T-helper 2 cell treated with Interferon-gamma antibody and Interleukin-4, amounts not matched to agents 100 ng/mL and 5 ng/mL, for 36 hours (primary cell): ENCODE data around the gene RPP14. TPM values are rescaled to one million over a fixed set of nuclear protein-coding genes. Genes with fewer than 3 reads are reported as not detected.
"Not testable (repeated sequence)": the region's sequence is repeated elsewhere in the genome, so short reads cannot be mapped to it uniquely, and the experiment has no call there.

Source experiments
- intact Hi-C: fragments of 100-400 bp; cut with micrococcal nuclease; formaldehyde crosslinking; loops from one replicate; pipeline ENCODE4 v1.15.1; 2023
- total RNA-seq: library from RNA; stranded (reverse); gene quantifications from 2 replicates; pipeline ENCODE4 v1.2.3, GENCODE V29; 2022

The RPP14 gene
- total RNA-seq: 16.9 and 18.2 TPM in 2 replicates

DNA sequence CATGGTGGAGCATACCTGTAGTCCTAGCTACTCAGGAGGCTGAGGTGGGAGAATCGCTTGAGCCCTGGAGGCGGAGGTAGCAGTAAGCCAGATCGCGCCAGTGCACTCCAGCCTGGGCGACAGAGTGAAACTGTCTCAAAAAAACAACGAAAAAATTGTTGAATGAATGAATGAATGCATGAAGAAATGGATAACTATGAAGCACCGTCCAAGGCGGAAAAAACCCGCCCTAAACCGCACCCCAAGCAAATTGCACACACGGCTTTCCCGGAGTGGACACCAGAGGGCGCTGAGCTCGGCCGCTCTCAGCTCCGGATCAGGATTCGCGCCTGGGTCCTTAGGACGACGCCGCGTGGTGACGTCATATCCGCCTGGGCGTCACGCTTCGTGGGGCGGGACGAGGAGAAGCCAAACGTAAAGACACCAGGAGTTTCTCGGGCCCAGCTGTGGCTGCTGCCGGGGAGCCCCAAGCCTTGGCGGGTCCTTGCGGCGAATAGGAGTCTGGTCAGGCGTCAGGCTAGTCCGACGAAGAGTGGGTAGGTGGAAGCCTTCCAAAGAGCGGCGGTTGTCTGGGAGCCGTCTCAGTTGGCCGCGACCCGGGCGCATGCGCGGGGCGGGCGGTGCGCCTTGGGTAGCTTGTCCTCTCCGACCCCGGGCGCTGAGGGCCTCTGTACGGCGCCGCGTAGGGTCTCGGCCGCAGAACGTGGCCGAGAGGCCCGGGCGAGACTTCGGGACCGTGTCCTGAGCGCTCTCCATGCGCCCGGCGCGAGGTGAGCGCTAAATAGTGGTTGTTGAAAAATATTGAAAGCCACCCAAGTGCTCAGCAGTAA lies at the start of gene RPP14, which contains the start of gene HTD2:
Gene RPP14 (plus strand): TSS at position 364 of the 830 bp plus-strand sequence. CDS start 4,085 bp downstream, outside the sequence.
Gene HTD2 (plus strand): TSS at position 639 of the 830 bp plus-strand sequence. CDS start 11,094 bp downstream, outside the sequence.
- intact Hi-C loops: loop anchor here (1.0 to 5.0 kb wide), 12 partner anchors 26 to 746 kb away; partner anchors contain the start of genes ABHD6, ARF4, CFAP20DC and FLNB

DNA sequence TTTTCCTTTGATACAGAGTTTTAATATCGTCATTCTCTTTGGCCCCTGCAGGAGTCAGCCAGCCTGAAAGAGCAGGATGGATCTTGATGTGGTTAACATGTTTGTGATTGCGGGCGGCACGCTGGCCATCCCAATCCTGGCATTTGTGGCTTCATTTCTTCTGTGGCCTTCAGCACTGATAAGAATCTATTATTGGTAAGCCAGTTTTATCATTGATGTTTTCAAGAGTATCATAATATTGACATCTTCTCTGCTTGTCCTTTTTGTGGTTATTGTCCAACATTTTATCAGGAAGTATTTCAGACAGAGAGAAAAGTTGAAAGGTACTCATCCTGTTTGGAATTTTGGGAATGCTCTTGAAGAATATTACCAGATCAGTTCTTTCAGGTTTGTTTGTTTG lies 49.5 kb upstream of the RPP14 start:
- intact Hi-C loops: no loop called here

DNA sequence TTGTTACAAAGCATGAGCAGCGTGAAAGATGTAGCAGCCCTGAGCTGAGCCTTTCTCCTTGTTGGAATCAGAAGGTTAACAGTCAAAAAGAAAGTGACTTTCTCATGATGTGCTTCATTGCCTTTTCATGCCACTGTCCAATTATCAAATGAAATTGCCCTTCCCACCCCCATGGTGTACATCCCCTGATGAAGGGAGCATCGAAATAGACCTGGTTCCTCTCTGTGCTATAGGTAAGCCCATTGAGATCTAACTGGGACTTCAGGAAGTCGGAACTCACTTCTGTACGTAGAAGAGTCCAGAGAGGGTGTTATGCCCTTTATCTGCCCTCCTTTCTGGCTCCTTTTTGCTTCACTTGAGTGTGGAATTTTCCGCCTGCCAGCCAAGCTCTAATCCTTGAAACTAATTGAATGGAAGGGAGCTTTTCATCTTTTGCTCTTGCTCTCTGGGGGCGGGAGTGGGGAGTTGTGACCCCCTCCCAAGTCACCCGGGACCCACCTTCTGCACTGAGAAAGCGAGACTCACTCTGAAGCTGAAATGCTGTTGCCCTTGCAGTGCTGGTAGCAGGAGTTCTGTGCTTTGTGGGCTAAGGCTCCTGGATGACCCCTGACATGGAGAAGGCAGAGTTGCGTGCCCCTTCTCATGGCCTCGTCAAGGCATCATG lies 47.5 kb upstream of the RPP14 start:
- intact Hi-C loops: no loop called here

DNA sequence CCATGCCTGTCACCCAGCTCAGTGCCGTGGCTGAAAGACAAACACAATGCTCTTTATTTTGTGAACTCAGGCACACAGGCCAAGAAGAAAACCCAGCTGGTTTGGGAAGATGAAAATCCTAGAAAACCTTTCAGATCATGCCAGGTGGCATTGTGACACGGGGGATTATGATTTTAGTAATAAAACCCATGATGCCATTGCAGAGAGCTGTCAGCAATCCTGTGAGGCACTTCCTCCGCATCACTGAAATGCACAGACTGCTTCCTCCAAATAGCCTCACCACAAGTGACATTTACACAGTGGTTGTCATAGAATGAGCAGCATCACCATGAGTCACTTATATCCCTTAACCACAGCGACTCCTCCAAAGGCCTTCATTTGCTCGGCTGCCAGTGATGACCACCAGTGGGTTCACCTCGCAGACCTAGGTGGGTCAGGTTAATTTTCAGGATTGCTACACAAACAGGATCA lies 45.7 kb upstream of the RPP14 start:
- intact Hi-C loops: no loop called here

DNA sequence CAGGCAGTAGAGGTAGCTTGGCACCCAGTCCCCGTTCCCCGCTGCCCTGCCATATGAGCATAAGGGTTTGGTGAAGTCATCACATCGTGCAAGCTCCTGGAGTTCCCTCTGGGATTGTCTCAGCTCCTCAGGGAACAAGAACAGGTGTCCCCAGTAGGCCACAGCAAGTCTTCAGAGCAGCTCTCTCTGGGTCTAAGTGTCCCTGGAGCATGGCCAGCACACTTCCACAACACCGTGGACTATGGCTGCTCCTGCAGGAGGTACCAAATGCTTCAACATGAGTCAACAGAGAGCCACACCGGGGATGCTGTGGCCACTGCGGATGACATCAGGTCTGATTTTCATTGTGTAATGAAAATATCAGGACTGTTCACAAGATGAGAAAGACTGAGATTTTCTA lies 45.3 kb upstream of the RPP14 start:
- intact Hi-C loops: no loop called here

DNA sequence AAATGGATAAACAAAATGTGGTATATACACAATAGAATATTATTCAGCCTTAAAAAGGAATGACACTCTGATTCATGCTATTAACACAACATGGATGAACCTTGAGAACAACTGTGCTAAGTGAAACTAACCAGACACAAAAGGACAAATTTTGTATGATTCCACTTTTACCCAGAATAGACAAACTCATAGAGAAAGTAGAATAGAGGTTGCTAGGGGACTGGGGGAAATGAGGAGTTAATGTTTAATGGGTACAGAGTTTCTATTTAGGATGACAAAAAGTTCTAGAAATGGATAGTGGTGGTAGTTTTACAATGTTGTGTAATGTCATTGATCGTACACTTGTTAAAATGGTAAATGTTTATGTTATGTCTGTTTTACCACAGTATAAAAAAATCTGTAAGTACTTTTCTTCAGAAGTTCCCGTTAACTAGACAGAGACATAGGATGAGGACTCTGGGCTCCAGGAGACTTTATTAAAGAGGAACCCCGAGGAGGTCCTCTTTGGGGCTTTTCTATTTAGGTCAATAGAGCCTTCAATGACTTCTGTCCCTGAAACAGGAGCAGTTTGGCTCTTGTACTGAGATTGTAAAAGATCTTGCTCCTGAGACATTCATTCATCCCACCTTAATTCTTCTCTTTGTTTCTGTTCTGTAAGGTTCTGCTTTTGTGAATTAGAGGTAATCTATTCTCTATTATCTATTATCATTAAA lies 43.9 kb upstream of the RPP14 start:
- intact Hi-C loops: no loop called here

DNA sequence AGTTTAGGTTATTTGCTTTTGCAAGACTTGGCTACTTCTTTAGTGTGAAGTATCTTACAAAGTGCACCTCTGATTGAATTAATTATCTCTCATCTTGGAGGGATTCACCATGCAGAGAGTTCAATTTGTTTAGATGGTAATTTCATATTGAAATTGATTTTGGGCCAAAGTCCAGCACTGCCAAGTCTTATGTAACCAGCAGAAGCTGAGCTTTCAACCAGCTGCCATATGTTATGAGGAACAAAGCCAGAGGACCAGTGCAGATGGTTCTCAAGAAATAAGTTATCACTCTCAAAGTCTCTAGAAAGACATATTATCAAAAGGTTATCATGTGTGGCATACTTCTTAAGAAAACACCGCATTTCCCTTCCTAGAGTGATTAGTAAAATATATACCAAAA lies 39.5 kb upstream of the RPP14 start:
- intact Hi-C loops: no loop called here

DNA sequence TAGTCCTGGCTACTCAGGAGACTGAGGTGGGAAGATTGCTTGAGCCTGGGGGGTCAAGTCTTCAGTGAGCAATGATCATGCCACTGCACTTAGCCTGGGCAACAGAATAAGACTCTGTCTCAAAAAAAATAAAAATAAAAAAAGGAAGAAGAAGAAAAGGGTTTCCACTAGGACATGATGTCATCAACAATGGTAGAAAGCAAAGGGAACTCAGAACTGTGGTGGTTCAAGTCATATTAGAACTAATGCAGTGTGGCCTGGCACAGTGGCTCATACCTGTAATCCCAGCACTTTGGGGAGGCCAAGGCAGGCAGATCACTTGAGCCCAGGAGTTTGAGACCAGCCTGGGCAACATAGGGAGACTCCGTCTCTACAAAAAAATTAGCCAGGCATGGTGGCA lies 38.5 kb upstream of the RPP14 start:
- intact Hi-C loops: not testable (repeated sequence)

DNA sequence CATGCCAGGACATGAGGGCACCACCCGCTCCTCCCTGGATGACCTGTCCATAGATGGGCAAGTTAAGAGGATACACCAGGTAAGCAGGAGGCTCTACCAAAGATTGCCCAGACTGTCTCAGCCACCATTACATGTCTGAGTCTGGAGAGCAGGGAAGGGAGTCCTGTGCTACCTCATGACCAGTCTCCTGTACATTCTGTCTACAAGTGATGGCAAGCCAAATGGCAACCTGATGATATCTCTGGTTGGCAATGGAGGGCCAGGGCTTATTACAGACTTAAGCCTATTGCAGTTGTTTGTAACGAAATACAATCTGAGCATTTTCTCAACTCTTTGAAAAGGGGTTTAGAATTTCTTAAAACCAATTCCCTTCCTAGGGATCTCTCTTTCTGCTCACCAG lies 36.7 kb upstream of the RPP14 start:
- intact Hi-C loops: no loop called here

DNA sequence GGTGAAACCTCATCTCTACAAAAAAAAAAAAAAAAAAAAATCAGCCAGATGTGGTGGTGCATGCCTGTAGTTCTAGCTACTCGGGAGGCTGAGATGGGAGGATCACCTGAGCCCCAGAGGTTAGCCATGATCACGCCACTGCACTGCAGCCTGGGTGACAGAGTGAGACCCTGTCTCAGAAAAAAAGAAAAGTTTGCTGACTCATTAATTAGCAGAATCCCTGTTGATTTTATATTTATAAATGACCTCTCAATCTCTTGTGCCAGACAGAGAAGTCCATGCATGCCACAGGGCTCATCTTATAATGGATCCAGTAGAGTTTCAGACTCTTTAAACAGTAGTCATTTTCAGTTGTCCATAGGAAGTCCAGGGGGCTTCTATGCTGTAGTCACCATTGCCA lies 35.6 kb upstream of the RPP14 start:
- intact Hi-C loops: no loop called here

DNA sequence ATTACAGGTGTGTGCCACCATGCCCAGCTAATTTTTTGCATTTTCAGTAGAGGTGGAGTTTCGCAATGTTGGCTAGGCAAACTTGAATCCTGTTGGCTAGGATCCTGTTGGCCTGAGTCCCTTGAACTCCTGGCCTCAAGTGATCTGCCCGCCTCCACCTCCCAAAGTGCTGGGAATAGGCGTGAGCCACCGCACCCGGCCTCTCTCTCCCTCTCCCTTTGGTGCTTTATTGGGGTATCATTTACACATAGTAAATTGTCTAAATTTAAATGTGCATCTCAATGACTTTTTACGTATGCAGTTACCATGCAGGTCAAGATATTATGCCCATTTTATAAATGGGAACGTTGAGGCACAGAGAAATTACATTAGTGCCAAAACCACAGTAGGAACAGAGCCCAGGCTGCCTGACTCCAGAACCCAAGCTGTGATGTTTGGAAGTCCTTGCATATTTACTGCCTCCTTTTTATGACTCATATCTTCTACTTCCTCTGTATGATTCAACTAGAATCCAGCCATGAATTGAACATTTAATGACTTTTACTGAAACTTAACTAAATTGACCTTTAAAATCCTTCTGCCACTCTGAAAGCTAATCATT lies 34.0 kb upstream of the RPP14 start:
- intact Hi-C loops: no loop called here

DNA sequence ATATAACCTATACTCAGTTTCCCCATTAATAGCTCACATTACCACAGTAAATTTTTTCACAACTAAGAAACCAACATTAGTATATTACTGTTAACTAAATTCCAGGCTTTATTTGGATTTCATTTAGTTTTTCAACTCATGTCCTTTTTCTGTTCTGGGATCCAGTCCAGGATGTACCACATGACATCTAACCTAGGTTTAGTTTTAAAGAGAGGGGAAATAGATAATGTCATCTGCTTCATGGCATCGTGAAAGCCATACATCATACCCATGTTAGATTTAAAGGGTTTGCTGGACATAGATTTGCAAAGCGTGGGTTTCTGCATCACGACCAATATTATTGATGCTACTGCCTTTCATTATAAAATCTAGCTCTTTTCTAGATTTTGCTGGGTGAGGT lies 33.2 kb upstream of the RPP14 start:
- intact Hi-C loops: no loop called here

DNA sequence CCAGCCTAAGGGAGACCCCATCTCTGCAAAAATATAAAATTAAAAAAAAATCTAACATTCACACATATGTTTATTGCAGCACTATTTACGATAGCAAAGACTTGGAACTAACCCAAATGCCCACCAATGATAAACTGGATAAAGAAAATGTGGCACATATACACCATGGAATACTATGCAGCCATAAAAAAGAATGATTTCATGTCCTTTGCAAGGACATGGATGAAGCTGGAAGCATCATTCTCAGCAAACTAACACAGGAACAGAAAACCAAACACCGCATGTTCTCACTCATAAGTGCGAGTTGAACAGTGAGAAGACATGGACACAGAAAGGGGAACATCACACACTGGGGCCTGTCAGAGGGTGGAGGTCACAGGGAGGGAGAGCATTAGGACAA lies 32.7 kb upstream of the RPP14 start:
- intact Hi-C loops: not testable (repeated sequence)

DNA sequence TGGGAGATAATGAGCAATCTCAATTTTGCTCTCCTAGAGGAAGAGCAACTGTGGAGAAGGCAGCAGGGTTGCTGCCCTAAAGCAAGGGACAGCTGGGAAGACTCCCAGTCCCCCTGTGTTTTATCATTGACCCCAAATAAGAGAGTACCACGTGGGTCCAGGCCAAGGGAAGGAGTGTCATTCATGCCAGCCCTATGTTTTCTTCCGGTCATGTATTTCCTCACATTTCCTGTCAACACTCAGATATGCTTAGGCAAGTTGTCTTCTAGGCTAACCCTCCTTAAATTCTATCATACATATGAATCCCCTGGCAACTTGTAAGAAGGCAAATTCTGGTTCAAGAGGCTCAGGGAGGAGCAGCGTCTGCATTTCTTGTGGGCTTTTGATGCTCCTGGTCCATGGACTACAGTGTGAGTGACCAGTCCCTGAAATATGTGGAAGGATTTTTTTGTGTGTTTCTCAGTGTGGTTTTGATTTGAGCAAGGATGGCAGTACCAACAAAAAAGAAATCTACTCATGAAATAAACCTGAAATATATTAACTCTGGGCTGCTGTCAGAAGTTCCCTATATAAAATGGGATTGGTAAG lies 31.9 kb upstream of the RPP14 start:
- intact Hi-C loops: no loop called here

DNA sequence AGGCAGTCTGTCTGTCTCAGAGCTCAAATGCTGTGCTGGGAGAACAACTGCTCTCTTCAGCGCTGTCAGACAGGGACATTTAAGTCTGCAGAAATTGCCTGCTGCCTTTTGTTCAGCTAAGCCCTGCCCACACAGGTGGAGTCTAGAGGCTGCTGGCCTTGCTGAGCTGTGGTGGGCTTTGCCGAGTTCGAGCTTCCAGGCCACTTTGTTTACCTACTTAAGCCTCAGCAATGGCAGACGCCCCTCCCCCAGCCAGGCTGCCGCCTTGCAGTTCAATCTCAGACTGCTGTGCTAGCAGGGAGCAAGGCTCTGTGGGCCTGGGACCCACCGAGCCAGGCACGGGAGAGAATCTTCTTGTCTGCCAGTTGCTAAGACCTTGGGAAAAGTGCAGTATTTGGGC lies 25.0 kb upstream of the RPP14 start:
- intact Hi-C loops: no loop called here

DNA sequence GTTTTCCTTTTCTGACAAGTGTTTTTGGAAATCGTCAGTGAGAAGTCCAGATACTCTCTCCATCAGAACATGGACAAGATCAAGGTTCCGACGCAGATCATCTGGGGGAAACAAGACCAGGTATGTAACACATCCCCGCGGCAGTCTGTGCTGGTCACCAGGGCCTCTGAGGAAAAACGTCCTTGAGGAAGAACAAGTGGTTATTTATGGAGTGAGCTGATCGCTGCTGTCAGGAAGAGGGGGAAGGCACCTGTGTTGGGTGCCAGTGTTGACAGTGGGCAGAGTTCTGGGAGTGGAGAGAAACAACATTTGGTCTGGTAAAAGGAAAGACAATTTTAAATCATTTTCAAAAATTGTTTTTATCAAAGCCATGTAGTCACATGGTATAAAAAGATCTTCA lies 20.7 kb upstream of the RPP14 start:
- intact Hi-C loops: no loop called here

DNA sequence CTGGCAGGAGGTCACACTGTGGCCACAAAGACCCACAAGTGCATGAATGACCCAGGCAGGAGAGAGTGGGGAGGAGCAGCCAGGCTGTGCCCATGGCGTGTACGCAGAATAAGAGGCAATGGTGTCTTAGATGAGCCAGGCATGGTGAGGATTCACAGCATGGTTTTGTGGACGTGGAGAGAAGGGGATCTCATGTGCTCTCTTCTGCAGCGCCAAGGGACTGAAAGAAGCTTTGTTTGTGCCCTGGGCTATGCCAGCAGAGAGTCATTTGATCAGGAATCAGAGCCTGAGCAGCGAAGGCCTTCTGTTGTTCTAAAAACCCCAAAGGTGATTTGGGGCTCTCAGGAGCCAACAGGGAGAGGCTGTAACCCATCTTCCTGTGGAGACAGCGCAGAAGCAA lies 18.7 kb upstream of the RPP14 start:
- intact Hi-C loops: no loop called here

DNA sequence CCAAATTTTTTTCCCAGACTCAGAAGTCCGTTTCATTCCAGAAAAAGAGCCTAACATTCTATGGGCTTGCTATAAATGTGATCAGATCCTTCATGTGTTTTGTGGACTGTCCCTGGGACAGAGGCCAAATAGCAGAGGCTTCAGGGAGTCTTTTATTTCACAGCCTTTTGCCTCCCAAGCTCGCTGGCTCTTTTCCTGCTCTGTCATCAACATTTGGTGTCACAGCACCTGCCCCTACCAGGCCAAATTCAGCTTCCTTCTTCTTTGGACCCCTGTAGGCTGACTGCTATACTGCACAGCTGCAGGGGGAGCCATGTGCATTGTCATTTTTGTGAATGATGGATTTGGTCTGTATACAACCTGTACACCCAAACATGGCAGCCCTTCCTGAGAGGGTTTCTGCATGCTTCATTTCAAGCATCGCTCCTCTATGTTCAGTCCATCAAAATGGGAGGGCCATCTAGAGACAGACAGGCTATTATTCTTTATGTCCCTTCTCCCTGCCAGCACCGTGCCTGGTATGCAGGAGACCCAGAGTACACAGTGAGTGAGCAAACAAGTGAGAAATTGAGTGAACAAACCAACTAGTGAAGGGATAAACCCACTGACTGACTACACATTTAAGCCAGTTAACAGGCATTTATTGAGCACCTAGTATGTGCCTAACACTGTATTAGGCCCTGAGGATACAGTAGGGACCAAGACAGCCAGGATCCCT lies 17.9 kb upstream of the RPP14 start:
- intact Hi-C loops: no loop called here

DNA sequence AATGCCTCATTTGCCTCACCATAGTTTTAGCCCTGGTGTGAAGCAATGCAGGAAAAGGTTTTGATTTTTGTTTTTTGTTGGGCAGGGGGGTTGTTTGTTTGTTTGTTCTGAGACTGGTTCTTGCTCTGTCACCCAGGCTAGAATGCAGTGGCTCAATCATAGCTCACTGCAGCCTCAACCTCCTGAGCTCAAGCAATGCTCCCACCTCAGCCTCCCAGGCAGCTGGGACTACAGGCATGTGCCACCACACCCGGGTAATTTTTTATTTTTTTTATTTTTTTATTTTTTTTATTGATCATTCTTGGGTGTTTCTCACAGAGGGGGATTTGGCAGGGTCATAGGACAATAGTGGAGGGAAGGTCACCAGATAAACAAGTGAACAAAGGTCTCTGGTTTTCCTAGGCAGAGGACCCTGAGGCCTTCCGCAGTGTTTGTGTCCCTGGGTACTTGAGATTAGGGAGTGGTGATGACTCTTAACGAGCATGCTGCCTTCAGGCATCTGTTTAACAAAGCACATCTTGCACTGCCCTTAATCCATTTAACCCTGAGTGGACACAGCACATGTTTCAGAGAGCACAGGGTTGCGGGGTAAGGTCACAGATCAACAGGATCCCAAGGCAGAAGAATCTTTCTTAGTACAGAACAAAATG lies 17.0 kb upstream of the RPP14 start:
- intact Hi-C loops: not testable (repeated sequence)

DNA sequence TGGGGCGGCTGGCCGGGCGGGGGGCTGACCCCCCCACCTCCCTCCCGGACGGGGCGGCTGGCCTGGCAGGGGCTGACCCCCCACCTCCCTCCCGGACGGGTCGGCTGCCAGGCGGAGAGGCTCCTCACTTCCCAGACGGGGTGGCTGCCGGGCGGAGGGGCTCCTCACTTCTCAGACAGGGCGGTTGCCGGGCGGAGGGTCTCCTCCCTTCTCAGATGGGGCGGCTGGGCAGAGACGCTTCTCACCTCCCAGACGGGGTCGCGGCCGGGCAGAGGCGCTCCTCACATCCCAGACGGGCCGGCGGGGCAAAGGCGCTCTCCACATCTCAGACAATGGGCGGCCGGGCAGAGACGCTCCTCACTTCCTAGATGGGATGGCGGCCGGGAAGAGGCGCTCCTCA lies 15.6 kb upstream of the RPP14 start:
- intact Hi-C loops: not testable (repeated sequence)
